AG04450 (cell line): ENCODE results near the gene GRK5. TPM values are rescaled to one million over a fixed set of nuclear protein-coding genes. Genes with fewer than 3 reads are reported as not detected.

Source experiments
- CTCF ChIA-PET: fragments of 300-600, 350-600 bp; formaldehyde crosslinking; extraction: SDS; loops from one replicate; lab custom pipeline; 2022; ENCODE audit warnings: antibody characterized with exemption, inconsistent platforms; lab: Charles Lee
- POLR2A ChIA-PET: fragments of 350-600 bp; formaldehyde crosslinking; extraction: SDS; loops from one replicate; lab custom pipeline; 2021; ENCODE audit warnings: antibody characterized with exemption, inconsistent platforms; lab: Yijun Ruan, JAX
- DNase-seq: peaks from one replicate; pipeline ENCODE4 v3.0.0-alpha.2; 2011; ENCODE audit warnings: low read depth, low spot score
- H3K27ac ChIP-seq: one replicate; pipeline ENCODE4 v1.5.1; 2012; ENCODE audit warnings: low read depth, low read length, control low read depth
- H3K27me3 ChIP-seq: one replicate; pipeline ENCODE4 v1.6.0; 2012; ENCODE audit warnings: low read length; ENCODE audit not compliant: control insufficient read depth, insufficient read depth
- H3K4me3 ChIP-seq: 2 replicates; pipeline ENCODE4 v1.5.1; 2011; ENCODE audit warnings: mild to moderate bottlenecking, low read depth, low read length, control low read depth
- H3K9me3 ChIP-seq: 2 replicates; pipeline ENCODE4 v1.5.1; 2012; ENCODE audit warnings: low read length; ENCODE audit not compliant: control insufficient read depth, insufficient read depth
- CTCF ChIP-seq: IDR thresholded peaks from 2 replicates; pipeline ENCODE4 v1.5.1; 2011; ENCODE audit warnings: low read depth, low read length, control low read depth, inconsistent platforms
- polyA plus RNA-seq: library from polyadenylated mRNA; depleted of rRNA; stranded (reverse); fragments of >200 nt; gene quantifications from 2 replicates; pipeline ENCODE4 v1.2.3, GENCODE V29; 2011

GRK5 gene
- polyA plus RNA-seq, 1 experiment, result 27.6 TPM

DNA sequence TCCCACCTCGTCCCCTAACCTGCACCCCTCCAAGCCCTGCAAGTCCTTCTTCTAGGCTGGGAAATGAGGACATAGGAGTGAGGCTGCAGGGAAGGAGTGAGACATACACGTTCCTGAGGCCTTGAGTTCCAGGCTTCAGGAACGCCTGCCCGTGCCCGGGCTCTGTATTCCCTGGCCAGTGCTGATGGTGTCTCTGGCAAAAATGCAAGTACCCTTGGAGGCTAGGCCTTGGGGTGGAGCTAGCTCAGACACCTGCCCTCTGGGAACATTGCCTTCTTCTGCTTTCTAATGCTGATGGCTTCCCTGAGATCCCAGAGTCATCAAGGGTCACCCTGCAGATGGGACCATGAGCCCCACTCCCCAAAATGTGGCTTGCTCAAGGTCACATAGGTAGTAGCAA, 76.0 kb downstream of the GRK5 start:
- no peak overlapping the region for H3K4me3 ChIP-seq
- POLR2A ChIA-PET, result interaction anchor here (1.1 kb wide), 1 partner anchor 12 kb away, joined by 4 read pairs; no protein-coding TSS in a partner anchor
- no peak overlapping the region for H3K27ac ChIP-seq
- CTCF ChIA-PET, result no interaction called here
- no peak for DNase-seq
- no peaks in the 10 kb centered on the region; the same call in 1 of the 2 replicates for H3K9me3 ChIP-seq
- TF ChIP-seq CTCF, result no peak
- H3K27me3 ChIP-seq, result no peaks in the 10 kb centered on the region

GRCh38 chr10:119283818-119284217, 76.4 kb downstream of the GRK5 start:
- H3K9me3 ChIP-seq, result no peaks in the 10 kb centered on the region; the same call in 1 of the 2 replicates
- no peak for TF ChIP-seq CTCF
- ChIA-PET POLR2A (interaction anchor here (1.1 kb wide), 1 partner anchor 13 kb away, joined by 4 read pairs; no protein-coding TSS in a partner anchor), CTCF (no interaction called here)
- DNase-seq, result no peak
- H3K27me3 ChIP-seq, result no peaks in the 10 kb centered on the region
- no peak overlapping the region for H3K4me3 ChIP-seq
- H3K27ac ChIP-seq, result no peak overlapping the region

- no peak overlapping the region for H3K27ac ChIP-seq
- POLR2A ChIA-PET, result no interaction called here
- no peaks in the 10 kb centered on the region for H3K27me3 ChIP-seq
- H3K4me3 ChIP-seq, result no peak overlapping the region
- H3K9me3 ChIP-seq, result no peaks in the 10 kb centered on the region; the same call in 1 of the 2 replicates
- no peak for TF ChIP-seq CTCF
- no peak for DNase-seq
- CTCF ChIA-PET, result no interaction called here
These were observed 77.3 kb downstream of the GRK5 start for GRCh38 chr10:119284679-119285096.

- Histone ChIP-seq H3K27ac (no peak overlapping the region), H3K4me3 (peak overlapping the region; percentile 37; the same call in 1 of the 2 replicates), H3K27me3 (no peaks in the 10 kb centered on the region), H3K9me3 (no peaks in the 10 kb centered on the region; the same call in 1 of the 2 replicates)
- no peak for TF ChIP-seq CTCF
- ChIA-PET CTCF (interaction anchor here (1.2 kb wide), 1 partner anchor 20 kb away, joined by 3 read pairs; no protein-coding TSS in a partner anchor), POLR2A (no interaction called here)
- DNase-seq, result no peak
These were observed 78.3 kb downstream of the GRK5 start for GRCh38 chr10:119285495-119286267.

GRCh38 chr10:119286516-119286915, 79.1 kb downstream of the GRK5 start:
- Histone ChIP-seq H3K27ac (no peak overlapping the region), H3K9me3 (no peaks in the 10 kb centered on the region; the same call in 1 of the 2 replicates), H3K27me3 (no peaks in the 10 kb centered on the region), H3K4me3 (no peak overlapping the region)
- no peak for TF ChIP-seq CTCF
- ChIA-PET CTCF (interaction anchor here (1.2 kb wide), 1 partner anchor 19 kb away, joined by 3 read pairs; no protein-coding TSS in a partner anchor), POLR2A (no interaction called here)
- no peak for DNase-seq
